ENCODE data around the gene RBMS3. TPM values are rescaled to one million over a fixed set of nuclear protein-coding genes. Genes with fewer than 3 reads are reported as not detected.

The RBMS3 gene
- total and polyA plus RNA-seq, 2 donors (not counting 1 experiment from before 2014, with no cell fraction given): 26.9 to 68.4 TPM

GRCh38 chr3:30012941-30013543 lies 732.2 kb downstream of the RBMS3 start:
- DNase-seq (ENCODE audit: low read depth in 2 of 2): peak; percentile 63 to 78
- no peak overlapping the region for H3K4me3 ChIP-seq (replicated peaks in 1 of 4; ENCODE audit: control extremely low read depth in 1 of 4, insufficient read depth in 1 of 4, low read depth in 3 of 4, low read length in 4 of 4)
- H3K36me3 ChIP-seq (ENCODE audit: control insufficient read depth, insufficient read depth, low read length): no peaks in the 10 kb centered on the region
- H3K9ac ChIP-seq (ENCODE audit: insufficient read depth, low read length): no peak overlapping the region
- H4K20me1 ChIP-seq (ENCODE audit: control insufficient read depth, extremely low read depth, insufficient read depth, low read length): no peaks in the 10 kb centered on the region
- H3K4me2 ChIP-seq (ENCODE audit: extremely low read depth, insufficient read depth, low read length): no peak overlapping the region
- H3K27ac ChIP-seq (ENCODE audit: insufficient read depth, low read length): no peak overlapping the region
- H3K4me1 ChIP-seq (ENCODE audit: control insufficient read depth, extremely low read depth, insufficient read depth, low read length): no peaks in the 10 kb centered on the region
- TF ChIP-seq CTCF (conservative IDR thresholded peaks at IDR 0.05 in 1 of 2, IDR thresholded peaks at IDR 0.05 in 1 of 2; ENCODE audit: low read depth in 1 of 2, low read length in 2 of 2) (peak; percentile 58 to 67), EZH2 (IDR thresholded peaks at IDR 0.05; ENCODE audit: low read length, missing control alignments) (no peak)
- no peak overlapping the region for H2AFZ ChIP-seq (ENCODE audit: low read length)
- no peaks in the 10 kb centered on the region for H3K27me3 ChIP-seq (ENCODE audit: control insufficient read depth, insufficient read depth, low read length)
- no peaks in the 10 kb centered on the region for H3K9me3 ChIP-seq (ENCODE audit: control insufficient read depth, insufficient read depth, low read depth, low read length)
- H3K79me2 ChIP-seq (ENCODE audit: control insufficient read depth, insufficient read depth, low read length): no peaks in the 10 kb centered on the region

- no peak for DNase-seq (ENCODE audit: low read depth in 2 of 2)
- H3K27ac ChIP-seq (ENCODE audit: insufficient read depth, low read length): no peak overlapping the region
- no peak overlapping the region for H3K9ac ChIP-seq (ENCODE audit: insufficient read depth, low read length)
- H3K4me1 ChIP-seq (ENCODE audit: control insufficient read depth, extremely low read depth, insufficient read depth, low read length): no peaks in the 10 kb centered on the region
- H4K20me1 ChIP-seq (ENCODE audit: control insufficient read depth, extremely low read depth, insufficient read depth, low read length): no peaks in the 10 kb centered on the region
- H3K4me3 ChIP-seq (replicated peaks in 1 of 4; ENCODE audit: control extremely low read depth in 1 of 4, insufficient read depth in 1 of 4, low read depth in 3 of 4, low read length in 4 of 4): no peak overlapping the region
- H3K36me3 ChIP-seq (ENCODE audit: control insufficient read depth, insufficient read depth, low read length): no peaks in the 10 kb centered on the region
- H3K4me2 ChIP-seq (ENCODE audit: extremely low read depth, insufficient read depth, low read length): no peak overlapping the region
- no peaks in the 10 kb centered on the region for H3K9me3 ChIP-seq (ENCODE audit: control insufficient read depth, insufficient read depth, low read depth, low read length)
- no peak overlapping the region for H2AFZ ChIP-seq (ENCODE audit: low read length)
- TF ChIP-seq EZH2 (IDR thresholded peaks at IDR 0.05; ENCODE audit: low read length, missing control alignments) (no peak), CTCF (conservative IDR thresholded peaks at IDR 0.05 in 1 of 2, IDR thresholded peaks at IDR 0.05 in 1 of 2; ENCODE audit: low read depth in 1 of 2, low read length in 2 of 2) (no peak)
- H3K79me2 ChIP-seq (ENCODE audit: control insufficient read depth, insufficient read depth, low read length): no peaks in the 10 kb centered on the region
- no peaks in the 10 kb centered on the region for H3K27me3 ChIP-seq (ENCODE audit: control insufficient read depth, insufficient read depth, low read length)
These were observed 737.0 kb downstream of the RBMS3 start for GRCh38 chr3:30017901-30018300.

- Histone ChIP-seq H3K79me2 (ENCODE audit: control insufficient read depth, insufficient read depth, low read length) (no peaks in the 10 kb centered on the region), H3K4me3 (replicated peaks in 1 of 4; ENCODE audit: control extremely low read depth in 1 of 4, insufficient read depth in 1 of 4, low read depth in 3 of 4, low read length in 4 of 4) (no peak overlapping the region), H3K9ac (ENCODE audit: insufficient read depth, low read length) (no peak overlapping the region), H3K27me3 (ENCODE audit: control insufficient read depth, insufficient read depth, low read length) (no peaks in the 10 kb centered on the region), H3K27ac (ENCODE audit: insufficient read depth, low read length) (no peak overlapping the region), H3K9me3 (ENCODE audit: control insufficient read depth, insufficient read depth, low read depth, low read length) (no peaks in the 10 kb centered on the region), H3K36me3 (ENCODE audit: control insufficient read depth, insufficient read depth, low read length) (no peaks in the 10 kb centered on the region), H3K4me2 (ENCODE audit: extremely low read depth, insufficient read depth, low read length) (no peak overlapping the region), H4K20me1 (ENCODE audit: control insufficient read depth, extremely low read depth, insufficient read depth, low read length) (no peaks in the 10 kb centered on the region), H2AFZ (ENCODE audit: low read length) (no peak overlapping the region), H3K4me1 (ENCODE audit: control insufficient read depth, extremely low read depth, insufficient read depth, low read length) (no peaks in the 10 kb centered on the region)
- no peak for DNase-seq (ENCODE audit: low read depth in 2 of 2)
- TF ChIP-seq EZH2 (IDR thresholded peaks at IDR 0.05; ENCODE audit: low read length, missing control alignments) (no peak), CTCF (conservative IDR thresholded peaks at IDR 0.05 in 1 of 2, IDR thresholded peaks at IDR 0.05 in 1 of 2; ENCODE audit: low read depth in 1 of 2, low read length in 2 of 2) (no peak)
These were observed 739.5 kb downstream of the RBMS3 start for GRCh38 chr3:30020380-30020779.
